HCT116 (cell line): Measurements from ENCODE around the gene NHLRC1. TPM values are rescaled to one million over a fixed set of nuclear protein-coding genes. Genes with fewer than 3 reads are reported as not detected.

Experiments
- ATAC-seq: fragments of 200-7000 bp; cut with Tn5 transposase; 2 replicates; pipeline ENCODE4 v1.9.1; 2020; ENCODE audit warnings: mild to moderate bottlenecking, moderate library complexity
- BruUV-seq: library from RNA; stranded (reverse); fragments of 400-500 nt; replicated peaks from 2 replicates; lab custom pipeline; 2021; lab: Mats Ljungman, UMichigan
- CTCF ChIA-PET: fragments of 300-600 bp; sonication (Branson Sonifier 250); formaldehyde crosslinking; loops from one replicate; lab custom pipeline; 2021; ENCODE audit warnings: antibody characterized with exemption; lab: Charles Lee
- POLR2A ChIA-PET: fragments of 300-600, 350-600 bp; sonication (Branson Sonifier 250); formaldehyde crosslinking; loops from one replicate; lab custom pipeline; 2021; ENCODE audit warnings: antibody characterized with exemption; lab: Charles Lee
- RAD21 ChIA-PET, 2 experiments: fragments of 300-600 bp; sonication (Branson Sonifier 250); formaldehyde crosslinking; loops; one replicate each; lab custom pipeline; 2023; ENCODE audit warnings: low total read pairs in 2 of 2; ENCODE audit not compliant: uncharacterized antibody in 2 of 2, unreplicated experiment in 2 of 2, low non-redundant PET in 1 of 2; lab: Charles Lee
- DNase-seq: peaks from one replicate; pipeline ENCODE4 v3.0.0-alpha.2; 2010; ENCODE audit warnings: low read depth, low spot score
- H2AFZ ChIP-seq: fragments of 200-600 bp; shearing (Covaris generic), sonication (generic); 2 replicates; pipeline ENCODE4 v1.6.1; 2017; ENCODE audit warnings: low read depth, mixed run types, mixed read lengths, antibody characterized with exemption, low read length; ENCODE audit not compliant: poor library complexity, severe bottlenecking
- H3K27ac ChIP-seq: 2 replicates; pipeline ENCODE4 v1.5.1; 2012; ENCODE audit warnings: low read depth, low read length
- H3K27me3 ChIP-seq: fragments of 200-600 bp; sonication (generic); 2 replicates; pipeline ENCODE4 v1.6.1; 2016; ENCODE audit warnings: mixed run types, low read length, mixed read lengths; ENCODE audit not compliant: insufficient read depth
- H3K36me3 ChIP-seq, 2 experiments: fragments of 200-500 bp in 1 of 2; fragments of 200-600 bp in 1 of 2; sonication (Bioruptor generic) in 1 of 2; sonication (generic) in 1 of 2; 2 replicates each; pipeline versions ENCODE4 v1.5.1 to v1.6.1; 2014 to 2016; ENCODE audit warnings: low read length in 2 of 2, inconsistent platforms in 1 of 2, mixed read lengths in 1 of 2, mixed run types in 1 of 2; ENCODE audit not compliant: insufficient read depth in 2 of 2, control insufficient read depth in 1 of 2
- H3K4me1 ChIP-seq, 2 experiments: fragments of 200-600 bp in 1 of 2; sonication (generic) in 1 of 2; 2 replicates each; pipeline versions ENCODE4 v1.5.1 to v1.6.1; 2012 to 2017; ENCODE audit warnings: low read length in 2 of 2, inconsistent platforms in 1 of 2, mild to moderate bottlenecking in 1 of 2, mixed read lengths in 1 of 2, mixed run types in 1 of 2, moderate library complexity in 1 of 2; ENCODE audit not compliant: insufficient read depth in 2 of 2, control insufficient read depth in 1 of 2
- H3K4me2 ChIP-seq: fragments of 200-600 bp; sonication (generic); 2 replicates; pipeline ENCODE4 v1.6.1; 2017; ENCODE audit warnings: mixed run types, low read length, mixed read lengths
- H3K4me3 ChIP-seq, 2 experiments: fragments of 200-600 bp in 1 of 2; sonication (generic) in 1 of 2; replicated peaks in 1 of 2; 2 replicates each; pipeline ENCODE4 v1.5.1; 2011 to 2016; ENCODE audit warnings: low read length in 2 of 2, control low read depth in 1 of 2, low read depth in 1 of 2, mild to moderate bottlenecking in 1 of 2, mixed read lengths in 1 of 2, mixed run types in 1 of 2
- H3K79me2 ChIP-seq: fragments of 200-600 bp; sonication (generic); 2 replicates; pipeline ENCODE4 v1.6.1; 2017; ENCODE audit warnings: mild to moderate bottlenecking, mixed run types, low read length, moderate library complexity, mixed read lengths; ENCODE audit not compliant: insufficient read depth
- H3K9ac ChIP-seq: fragments of 200-600 bp; sonication (generic); 2 replicates; pipeline ENCODE4 v1.6.1; 2016; ENCODE audit warnings: low read length, mixed read lengths
- H3K9me2 ChIP-seq: fragments of 200-600 bp; sonication (generic), shearing (Covaris generic); 2 replicates; pipeline ENCODE4 v1.6.1; 2017; ENCODE audit warnings: mixed run types, mild to moderate bottlenecking, moderate library complexity; ENCODE audit not compliant: insufficient read depth
- H3K9me3 ChIP-seq, 2 experiments: fragments of 200-500 bp in 1 of 2; fragments of 200-600 bp in 1 of 2; sonication (Bioruptor generic) in 1 of 2; sonication (generic) in 1 of 2; 2 replicates each; pipeline ENCODE4 v1.6.1; 2014 to 2017; ENCODE audit warnings: low read length in 2 of 2, mixed read lengths in 2 of 2, inconsistent platforms in 1 of 2, low read depth in 1 of 2, mild to moderate bottlenecking in 1 of 2, mixed run types in 1 of 2, moderate library complexity in 1 of 2; ENCODE audit not compliant: control insufficient read depth in 1 of 2, insufficient read depth in 1 of 2
- H4K20me1 ChIP-seq: fragments of 200-600 bp; sonication (generic), shearing (Covaris generic); 2 replicates; pipeline ENCODE4 v1.6.1; 2017; ENCODE audit warnings: mixed run types, mild to moderate bottlenecking, moderate library complexity; ENCODE audit not compliant: insufficient read depth
- CBX3 ChIP-seq: IDR thresholded peaks from 2 replicates; pipeline ENCODE4 v1.6.1; 2012; ENCODE audit warnings: low read depth
- CTCF ChIP-seq, 3 experiments: fragments of 200-600 bp in 1 of 3; sonication (generic) in 1 of 3; IDR thresholded peaks in 2 of 3; conservative IDR thresholded peaks in 1 of 3; 2 replicates each; pipeline ENCODE4 v1.5.1; 2012 to 2017; ENCODE audit warnings: low read depth in 2 of 3, low read length in 2 of 3, antibody characterized with exemption in 1 of 3, borderline replicate concordance in 1 of 3, control low read depth in 1 of 3, mild to moderate bottlenecking in 1 of 3, mixed read lengths in 1 of 3, mixed run types in 1 of 3, moderate library complexity in 1 of 3; ENCODE audit not compliant: insufficient read depth in 1 of 3
- EGR1 ChIP-seq: IDR thresholded peaks from 2 replicates; pipeline ENCODE4 v1.6.1; 2012; ENCODE audit warnings: low read depth
- ELF1 ChIP-seq: IDR thresholded peaks from 2 replicates; pipeline ENCODE4 v1.6.1; 2012; ENCODE audit warnings: low read depth, borderline replicate concordance
- EZH2 ChIP-seq: fragments of 200-600 bp; sonication (generic); IDR thresholded peaks from 2 replicates; pipeline ENCODE4 v1.6.1; 2017; ENCODE audit warnings: antibody characterized with exemption, mixed run types
- EZH2phosphoT487 ChIP-seq: fragments of 200-600 bp; IDR thresholded peaks from 2 replicates; pipeline ENCODE4 v1.6.1; 2018; ENCODE audit warnings: antibody characterized with exemption, borderline replicate concordance
- FOSL1 ChIP-seq: IDR thresholded peaks from 2 replicates; pipeline ENCODE4 v1.6.1; 2012; ENCODE audit warnings: low read depth
- JUND ChIP-seq: IDR thresholded peaks from 2 replicates; pipeline ENCODE4 v1.6.1; 2012
- MAX ChIP-seq: IDR thresholded peaks from 2 replicates; pipeline ENCODE4 v1.6.1; 2012
- POLR2A ChIP-seq: IDR thresholded peaks from 2 replicates; pipeline ENCODE4 v1.7.0; 2011; ENCODE audit warnings: borderline replicate concordance; ENCODE audit not compliant: insufficient read depth, insufficient read length; ENCODE audit errors: extremely low read depth
- RAD21 ChIP-seq: IDR thresholded peaks from 2 replicates; pipeline ENCODE4 v1.6.1; 2012; ENCODE audit warnings: low read depth, mild to moderate bottlenecking
- REST ChIP-seq: IDR thresholded peaks from 2 replicates; pipeline ENCODE4 v1.6.1; 2012; ENCODE audit warnings: low read depth
- SP1 ChIP-seq: IDR thresholded peaks from 2 replicates; pipeline ENCODE4 v1.6.1; 2012; ENCODE audit warnings: low read depth
- SRF ChIP-seq: IDR thresholded peaks from 2 replicates; pipeline ENCODE4 v1.6.1; 2012; ENCODE audit warnings: low read depth
- TCF7L2 ChIP-seq: IDR thresholded peaks from 2 replicates; pipeline ENCODE4 v1.7.0; 2011; ENCODE audit warnings: borderline replicate concordance, inconsistent platforms; ENCODE audit not compliant: insufficient read depth, insufficient read length; ENCODE audit errors: extremely low read depth
- YY1 ChIP-seq: IDR thresholded peaks from 2 replicates; pipeline ENCODE4 v1.6.1; 2011; ENCODE audit warnings: low read length, low read depth, moderate library complexity, mild to moderate bottlenecking; ENCODE audit not compliant: insufficient replicate concordance; ENCODE audit errors: extremely low read depth
- ZFX ChIP-seq: fragments of 450-650 bp; IDR thresholded peaks from 2 replicates; pipeline ENCODE4 v1.6.1; 2017
- ZNF274 ChIP-seq: fragments of 200-500 bp; sonication (Bioruptor generic); IDR thresholded peaks from 2 replicates; pipeline ENCODE4 v1.6.1; 2014; ENCODE audit warnings: mild to moderate bottlenecking, low read depth, low read length, inconsistent platforms
- intact Hi-C: fragments of 100-400 bp; cut with micrococcal nuclease; formaldehyde crosslinking; loops from 2 replicates; pipeline ENCODE4 v1.10.0; 2022
- total RNA-seq: library from RNA; stranded (reverse); gene quantifications from one replicate; pipeline ENCODE4 v1.2.1, GENCODE V29; 2021; ENCODE audit not compliant: unreplicated experiment

Gene NHLRC1
- total RNA-seq, 1 experiment from 2014 or later, result not detected

GRCh38 chr6:18118330-18118729 is 4.1 kb downstream of the NHLRC1 start:
- no peaks in the 10 kb centered on the region for H3K36me3 ChIP-seq
- no peak overlapping the region for H3K4me2 ChIP-seq
- H3K79me2 ChIP-seq, result no peaks in the 10 kb centered on the region
- ATAC-seq, result no peak
- no peaks in the 10 kb centered on the region for H3K9me2 ChIP-seq
- H4K20me1 ChIP-seq, result no peaks in the 10 kb centered on the region
- no peaks in the 10 kb centered on the region for H3K27me3 ChIP-seq
- H2AFZ ChIP-seq, result no peak overlapping the region
- CTCF ChIA-PET, result no interaction called here
- H3K27ac ChIP-seq, result no peak overlapping the region
- intact Hi-C loops, result no loop called here
- H3K4me3 ChIP-seq, result no peak overlapping the region
- no peaks in the 10 kb centered on the region for H3K4me1 ChIP-seq
- no peak for DNase-seq
- no peaks in the 10 kb centered on the region for H3K9me3 ChIP-seq
- TF ChIP-seq ELF1, result no peak
- TF ChIP-seq REST, result no peak
- TF ChIP-seq MAX, result no peak
- TF ChIP-seq CTCF (IDR thresholded peaks at IDR 0.05 in 2 of 3, conservative IDR thresholded peaks at IDR 0.05 in 1 of 3; ENCODE audit: borderline replicate concordance in 1 of 3, insufficient read depth in 1 of 3, low read depth in 2 of 3, low read length in 2 of 3), result no peak
- no peak for TF ChIP-seq CBX3
- no peak for TF ChIP-seq RAD21
- TF ChIP-seq FOSL1, result no peak
- TF ChIP-seq ZNF274, result no peak
- TF ChIP-seq POLR2A, result no peak
- no peak for TF ChIP-seq TCF7L2
- TF ChIP-seq EZH2, result no peak
- TF ChIP-seq SP1, result no peak
- TF ChIP-seq EZH2phosphoT487, result no peak
- TF ChIP-seq YY1, result no peak
- no peak for TF ChIP-seq EGR1
- TF ChIP-seq SRF, result no peak
- no peak for TF ChIP-seq JUND
- no peak for TF ChIP-seq ZFX
- TF ChIP-seq, all 23 proteins: peak for 0
- POLR2A ChIA-PET, result no interaction called here
- RAD21 ChIA-PET, result interaction anchor here in 1 of 2 experiments (0.7 kb wide), 1 partner anchor 66 kb away, joined by 4 read pairs; no protein-coding TSS in a partner anchor
- no peak overlapping the region for H3K9ac ChIP-seq
- no TSS peak for BruUV-seq
